Activated naive CD4-positive, alpha-beta T cell treated with anti-CD3 and anti-CD28 coated beads, Interleukin-2, amount 50 U/mL, for 24 hours (primary cell): ENCODE data around the gene MTA1.
A peak's percentile ranks its signal among the peaks of the same experiment; 100 is the strongest.

Experiments used
- H3K27ac Mint-ChIP-seq: one replicate; pipeline ENCODE4 v1.8.0; 2021; ENCODE audit warnings: mild to moderate bottlenecking, mixed read lengths
- H3K27me3 Mint-ChIP-seq: one replicate; pipeline ENCODE4 v1.8.0; 2021; ENCODE audit warnings: mixed read lengths
- H3K36me3 Mint-ChIP-seq: one replicate; pipeline ENCODE4 v1.8.0; 2021; ENCODE audit warnings: mixed read lengths
- H3K4me1 Mint-ChIP-seq: one replicate; pipeline ENCODE4 v1.8.0; 2021; ENCODE audit warnings: mixed read lengths
- H3K4me3 Mint-ChIP-seq: one replicate; pipeline ENCODE4 v1.8.0; 2021; ENCODE audit warnings: mild to moderate bottlenecking, mixed read lengths
- H3K9me3 Mint-ChIP-seq: one replicate; pipeline ENCODE4 v1.8.0; 2021; ENCODE audit warnings: mixed read lengths

MTA1 gene

GRCh38 chr14:105494606-105494929 lies 74.9 kb downstream of the MTA1 start:
- H3K36me3 Mint-ChIP-seq: no peaks in the 10 kb centered on the region
- H3K27ac Mint-ChIP-seq: no peak overlapping the region
- H3K9me3 Mint-ChIP-seq: no peaks in the 10 kb centered on the region
- peaks cover 5% of the 10 kb centered on the region for H3K4me1 Mint-ChIP-seq
- no peaks in the 10 kb centered on the region for H3K27me3 Mint-ChIP-seq
- H3K4me3 Mint-ChIP-seq: no peak overlapping the region

GRCh38 chr14:105495101-105495989 lies 75.7 kb downstream of the MTA1 start:
- H3K36me3 Mint-ChIP-seq: no peaks in the 10 kb centered on the region

GRCh38 chr14:105495990-105496830 lies 76.6 kb downstream of the MTA1 start:
- H3K4me3 Mint-ChIP-seq: no peak overlapping the region
- no peaks in the 10 kb centered on the region for H3K36me3 Mint-ChIP-seq
- no peak overlapping the region for H3K27ac Mint-ChIP-seq
- peaks cover 3% of the 10 kb centered on the region for H3K4me1 Mint-ChIP-seq
- no peaks in the 10 kb centered on the region for H3K9me3 Mint-ChIP-seq
- H3K27me3 Mint-ChIP-seq: no peaks in the 10 kb centered on the region

More at GRCh38 chr14:105495101-105495989, 75.7 kb downstream of the MTA1 start:
- H3K9me3 Mint-ChIP-seq: no peaks in the 10 kb centered on the region
- no peak overlapping the region for H3K4me3 Mint-ChIP-seq
- no peaks in the 10 kb centered on the region for H3K27me3 Mint-ChIP-seq
- peaks cover 3% of the 10 kb centered on the region for H3K4me1 Mint-ChIP-seq
- no peak overlapping the region for H3K27ac Mint-ChIP-seq

- Mint-ChIP-seq H3K9me3 (no peaks in the 10 kb centered on the region), H3K27me3 (no peaks in the 10 kb centered on the region), H3K4me1 (peaks cover under 1% of the 10 kb centered on the region), H3K4me3 (no peak overlapping the region), H3K36me3 (no peaks in the 10 kb centered on the region), H3K27ac (no peak overlapping the region)
Measured at GRCh38 chr14:105496831-105497591, 77.4 kb downstream of the MTA1 start.

GRCh38 chr14:105497671-105498429 lies 78.2 kb downstream of the MTA1 start:
- no peaks in the 10 kb centered on the region for H3K27me3 Mint-ChIP-seq
- no peak overlapping the region for H3K4me3 Mint-ChIP-seq
- no peaks in the 10 kb centered on the region for H3K9me3 Mint-ChIP-seq
- H3K36me3 Mint-ChIP-seq: no peaks in the 10 kb centered on the region
- peak overlapping the region; percentile 8 for H3K27ac Mint-ChIP-seq
- no peaks in the 10 kb centered on the region for H3K4me1 Mint-ChIP-seq

GRCh38 chr14:105498430-105499255 lies 79.0 kb downstream of the MTA1 start:
- Mint-ChIP-seq H3K4me3 (no peak overlapping the region), H3K27me3 (no peaks in the 10 kb centered on the region), H3K27ac (peak overlapping the region; percentile 8), H3K36me3 (no peaks in the 10 kb centered on the region), H3K9me3 (no peaks in the 10 kb centered on the region), H3K4me1 (no peaks in the 10 kb centered on the region)

GRCh38 chr14:105499256-105500035 lies 79.8 kb downstream of the MTA1 start:
- Mint-ChIP-seq H3K9me3 (no peaks in the 10 kb centered on the region), H3K36me3 (no peaks in the 10 kb centered on the region), H3K4me1 (no peaks in the 10 kb centered on the region), H3K27me3 (no peaks in the 10 kb centered on the region), H3K4me3 (no peak overlapping the region), H3K27ac (no peak overlapping the region)

GRCh38 chr14:105500036-105500725 lies 80.6 kb downstream of the MTA1 start:
- H3K4me1 Mint-ChIP-seq: no peaks in the 10 kb centered on the region
- no peak overlapping the region for H3K27ac Mint-ChIP-seq
- no peaks in the 10 kb centered on the region for H3K36me3 Mint-ChIP-seq
- no peak overlapping the region for H3K4me3 Mint-ChIP-seq
- H3K9me3 Mint-ChIP-seq: no peaks in the 10 kb centered on the region
- no peaks in the 10 kb centered on the region for H3K27me3 Mint-ChIP-seq

- no peak overlapping the region for H3K27ac Mint-ChIP-seq
Measured at GRCh38 chr14:105500726-105501101, 81.1 kb downstream of the MTA1 start.

GRCh38 chr14:105501504-105502291 lies 82.1 kb downstream of the MTA1 start:
- H3K4me3 Mint-ChIP-seq: no peak overlapping the region
- H3K27ac Mint-ChIP-seq: no peak overlapping the region
- no peaks in the 10 kb centered on the region for H3K36me3 Mint-ChIP-seq
- no peaks in the 10 kb centered on the region for H3K4me1 Mint-ChIP-seq
- H3K9me3 Mint-ChIP-seq: no peaks in the 10 kb centered on the region
- H3K27me3 Mint-ChIP-seq: no peaks in the 10 kb centered on the region

More at GRCh38 chr14:105500726-105501101, 81.1 kb downstream of the MTA1 start:
- Mint-ChIP-seq H3K4me1 (no peaks in the 10 kb centered on the region), H3K4me3 (no peak overlapping the region), H3K36me3 (no peaks in the 10 kb centered on the region), H3K9me3 (no peaks in the 10 kb centered on the region), H3K27me3 (no peaks in the 10 kb centered on the region)

GRCh38 chr14:105502446-105503295 lies 83.0 kb downstream of the MTA1 start:
- H3K27ac Mint-ChIP-seq: no peak overlapping the region
- no peaks in the 10 kb centered on the region for H3K36me3 Mint-ChIP-seq

GRCh38 chr14:105503296-105503640 lies 83.6 kb downstream of the MTA1 start:
- peaks cover 6% of the 10 kb centered on the region for H3K27me3 Mint-ChIP-seq
- H3K4me1 Mint-ChIP-seq: peaks cover 4% of the 10 kb centered on the region
- H3K27ac Mint-ChIP-seq: no peak overlapping the region
- no peak overlapping the region for H3K4me3 Mint-ChIP-seq
- no peaks in the 10 kb centered on the region for H3K36me3 Mint-ChIP-seq
- H3K9me3 Mint-ChIP-seq: no peaks in the 10 kb centered on the region

More at GRCh38 chr14:105502446-105503295, 83.0 kb downstream of the MTA1 start:
- Mint-ChIP-seq H3K4me3 (no peak overlapping the region), H3K9me3 (no peaks in the 10 kb centered on the region), H3K27me3 (peaks cover 2% of the 10 kb centered on the region), H3K4me1 (peaks cover under 1% of the 10 kb centered on the region)
